HG03565 (cell line): ENCODE results near the gene SLC16A10.
"Not testable (repeated sequence)": the region's sequence is repeated elsewhere in the genome, so short reads cannot be mapped to it uniquely, and the experiment has no call there.

Source experiments
- ATAC-seq: cut with Tn5 transposase; IDR thresholded peaks from one replicate; pipeline ENCODE4 v1.9.1; 2021; ENCODE audit warnings: mild to moderate bottlenecking, moderate library complexity; ENCODE audit not compliant: unreplicated experiment

Gene SLC16A10

DNA sequence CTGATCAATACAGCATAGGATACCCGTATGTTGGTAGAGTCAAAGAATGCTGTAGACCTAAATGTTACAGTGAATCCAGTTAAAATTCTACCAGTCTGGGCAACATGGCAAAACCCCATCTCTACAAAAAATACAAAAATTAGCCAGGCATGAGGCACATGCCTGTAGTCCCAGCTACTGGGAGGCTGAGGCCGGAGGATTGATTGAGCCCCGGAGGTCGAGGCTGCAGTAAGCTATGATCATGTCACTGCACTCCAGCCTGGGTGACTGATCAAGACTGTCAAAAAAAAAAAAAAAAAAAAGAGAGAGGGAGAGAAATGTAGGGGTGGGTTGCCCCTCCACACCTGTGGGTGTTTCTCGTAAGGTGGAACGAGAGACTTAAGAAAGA lies 167.5 kb downstream of the SLC16A10 start:
- ATAC-seq = no peak

DNA sequence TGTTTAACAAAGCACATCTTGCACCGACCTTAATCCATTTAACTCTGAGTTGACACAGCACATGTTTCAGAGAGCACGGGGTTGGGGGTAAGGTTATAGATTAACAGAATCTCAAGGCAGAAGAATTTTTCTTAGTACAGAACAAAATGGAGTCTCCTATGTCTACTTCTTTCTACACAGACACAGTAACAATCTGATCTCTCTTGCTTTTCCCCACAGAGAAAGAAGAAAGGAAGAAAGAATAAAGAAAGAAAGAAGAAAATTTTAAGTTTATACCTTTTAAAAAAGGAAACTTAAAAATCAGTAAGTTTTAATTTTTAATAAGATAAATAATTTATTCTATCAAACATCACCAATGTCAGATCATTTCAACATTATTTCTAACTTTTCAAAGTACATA lies 168.5 kb downstream of the SLC16A10 start:
- not testable (repeated sequence) for ATAC-seq

DNA sequence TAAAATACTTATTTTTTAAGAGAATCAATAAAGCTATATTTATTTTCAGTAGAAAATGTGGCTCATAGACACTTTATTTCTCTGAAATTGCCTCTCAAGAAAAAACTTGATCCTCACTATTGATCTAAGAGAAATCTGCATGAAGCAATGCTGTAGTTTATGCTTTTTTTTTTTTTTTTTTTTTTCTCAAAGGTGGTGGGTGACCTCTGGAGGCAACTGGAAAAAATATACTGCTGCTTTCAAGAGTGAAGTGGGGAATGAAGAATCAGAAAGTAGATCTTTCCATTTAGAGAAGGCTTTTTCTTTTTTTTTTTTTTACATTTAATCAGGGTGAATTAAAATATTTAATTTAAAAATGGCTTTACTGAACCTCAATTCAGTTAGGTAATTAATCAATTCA lies 169.3 kb downstream of the SLC16A10 start:
- no peak for ATAC-seq

DNA sequence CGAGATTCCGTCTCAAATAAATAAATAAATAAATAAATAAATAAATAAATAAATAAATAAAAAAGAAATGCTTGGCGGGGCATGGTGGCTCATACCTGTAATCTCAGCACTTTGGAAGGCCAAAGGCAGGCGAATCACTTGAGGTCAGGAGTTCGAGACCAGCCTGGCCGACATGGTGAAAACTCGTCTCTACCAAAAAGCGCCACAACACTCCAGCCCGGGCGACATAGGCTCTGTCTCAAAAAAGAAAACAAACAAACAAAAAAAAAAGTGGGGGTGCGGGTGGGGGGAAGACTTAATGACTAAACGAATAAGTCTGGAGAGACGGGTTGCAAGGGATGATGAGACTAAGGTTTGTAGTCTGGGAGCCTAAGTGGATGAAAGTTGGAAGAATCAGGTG lies 170.7 kb downstream of the SLC16A10 start:
- ATAC-seq = no peak

DNA sequence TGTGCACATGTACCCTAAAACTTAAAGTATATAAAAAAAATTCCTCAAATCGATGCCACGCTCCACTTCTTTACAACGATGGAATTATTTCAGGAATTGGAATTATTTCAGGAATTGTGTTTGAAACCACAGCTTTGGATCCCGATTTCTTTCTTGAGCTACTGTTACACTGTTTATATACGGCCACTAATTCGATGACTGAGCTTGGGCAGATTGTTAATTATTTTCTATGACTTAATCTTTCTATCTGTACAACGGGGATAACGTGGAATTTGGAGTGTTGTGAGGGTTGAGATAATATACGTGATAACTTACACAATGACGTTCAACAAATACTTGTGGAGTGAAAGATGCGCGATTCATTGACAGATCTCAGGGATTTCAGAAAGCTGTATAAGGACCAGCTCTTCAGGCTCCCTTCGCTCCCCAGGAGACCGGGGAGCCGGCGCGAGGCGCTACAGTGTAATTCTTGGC lies 171.3 kb downstream of the SLC16A10 start:
- no peak for ATAC-seq

DNA sequence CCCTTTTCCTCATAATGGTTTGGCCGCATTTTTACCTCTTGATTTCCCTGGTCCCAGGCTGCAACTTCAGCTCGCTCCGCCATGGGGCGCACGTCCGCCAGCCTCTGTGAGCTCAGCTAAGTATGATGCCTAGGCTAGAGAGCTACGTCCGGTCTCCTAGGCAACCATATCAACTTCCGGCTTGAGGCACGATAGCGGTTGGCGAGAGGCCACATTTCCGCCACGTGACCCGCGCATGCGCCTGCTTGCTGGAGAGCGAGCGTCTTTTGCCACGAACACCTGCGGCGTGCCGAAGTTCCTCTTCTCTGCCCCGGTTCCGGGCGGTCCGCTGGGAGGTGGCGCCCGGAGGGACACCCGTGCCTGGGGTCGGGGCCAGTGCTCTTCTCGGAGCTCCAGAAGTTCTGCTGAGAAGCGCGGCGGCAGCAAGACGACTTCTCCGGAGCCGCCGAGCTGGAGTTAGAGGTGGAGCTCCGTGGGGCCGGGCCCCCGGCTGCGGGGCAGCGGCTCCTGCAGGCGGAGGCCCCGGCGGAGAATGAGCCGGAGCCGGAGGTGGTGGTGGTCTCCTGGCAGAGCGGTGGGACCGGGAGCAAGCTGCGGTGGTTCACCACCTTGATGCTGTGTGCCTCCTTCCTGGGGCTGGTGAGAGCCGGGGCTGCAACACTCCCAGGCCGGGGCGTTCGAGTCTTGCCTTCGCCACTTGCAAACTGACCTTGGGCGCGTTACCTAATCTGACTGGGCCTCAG lies 172.0 kb downstream of the SLC16A10 start:
- peak; percentile 98 for ATAC-seq

DNA sequence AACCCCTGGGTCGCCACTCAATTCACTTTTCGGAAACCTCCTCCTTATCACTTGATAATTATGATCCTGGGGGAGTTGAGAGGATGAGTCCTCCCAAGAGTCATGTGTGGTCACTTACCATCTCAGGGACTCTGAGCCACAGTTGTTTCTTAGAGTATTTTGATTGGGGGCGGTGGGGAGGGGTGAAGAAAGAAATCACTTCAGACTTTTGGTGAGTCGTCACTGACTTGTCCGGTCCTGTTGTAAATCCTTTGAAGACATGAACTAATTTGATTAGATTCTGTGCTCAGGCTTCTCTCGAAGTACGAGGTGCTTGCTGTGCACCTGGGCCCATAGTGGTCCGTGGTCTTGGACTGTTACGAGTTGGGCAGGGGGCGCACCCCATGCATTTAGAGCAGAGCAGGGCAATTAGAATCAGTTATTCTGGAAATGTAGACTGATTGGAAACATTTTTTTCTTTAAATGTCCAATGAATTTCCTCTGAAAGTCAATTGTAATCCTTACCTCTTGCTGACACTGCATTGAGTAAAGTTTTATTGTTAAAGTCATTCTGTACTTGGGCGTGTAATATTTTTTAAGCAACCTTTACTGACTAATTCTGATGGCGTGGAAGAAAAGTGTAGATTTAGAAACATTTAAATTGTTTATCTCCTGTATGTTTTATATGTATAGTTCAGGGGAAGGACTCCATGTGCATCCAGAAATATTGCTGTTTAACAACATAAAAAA lies 173.4 kb downstream of the SLC16A10 start:
- ATAC-seq = no peak

DNA sequence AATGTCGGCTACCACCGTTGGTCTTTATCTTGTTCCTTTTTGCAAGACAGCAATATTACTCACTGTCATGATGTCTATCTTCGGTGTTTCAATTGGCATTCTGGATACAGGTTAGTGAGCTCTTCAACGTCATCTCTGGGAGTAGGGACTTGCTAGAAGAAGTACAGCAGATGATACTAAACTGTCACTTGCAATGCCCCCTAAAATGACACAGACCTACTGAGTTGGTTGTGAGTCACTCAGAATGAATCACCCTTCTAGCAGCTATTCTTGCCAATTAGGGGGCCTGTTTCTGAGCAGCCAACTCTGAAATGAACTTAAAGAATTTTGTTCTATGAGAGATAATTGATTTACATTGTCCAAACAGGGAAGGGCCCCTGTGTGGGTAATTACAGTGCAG lies 176.5 kb downstream of the SLC16A10 start:
- ATAC-seq = no peak

DNA sequence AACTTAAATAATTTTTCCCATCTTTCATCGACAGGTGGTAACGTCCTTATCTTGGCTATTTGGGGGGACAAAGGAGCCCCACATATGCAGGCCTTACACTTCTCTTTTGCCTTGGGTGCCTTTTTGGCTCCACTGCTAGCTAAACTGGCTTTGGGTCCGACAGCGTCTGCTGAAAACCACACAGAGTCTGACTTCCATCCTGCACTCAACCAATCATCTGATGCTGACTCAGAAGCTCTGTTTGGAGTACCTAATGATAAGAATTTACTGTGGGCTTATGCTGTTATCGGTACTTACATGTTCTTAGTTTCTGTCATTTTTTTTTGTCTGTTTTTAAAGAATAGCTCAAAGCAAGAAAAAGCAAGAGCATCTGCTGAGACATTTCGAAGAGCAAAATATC lies 178.5 kb downstream of the SLC16A10 start:
- no peak for ATAC-seq

DNA sequence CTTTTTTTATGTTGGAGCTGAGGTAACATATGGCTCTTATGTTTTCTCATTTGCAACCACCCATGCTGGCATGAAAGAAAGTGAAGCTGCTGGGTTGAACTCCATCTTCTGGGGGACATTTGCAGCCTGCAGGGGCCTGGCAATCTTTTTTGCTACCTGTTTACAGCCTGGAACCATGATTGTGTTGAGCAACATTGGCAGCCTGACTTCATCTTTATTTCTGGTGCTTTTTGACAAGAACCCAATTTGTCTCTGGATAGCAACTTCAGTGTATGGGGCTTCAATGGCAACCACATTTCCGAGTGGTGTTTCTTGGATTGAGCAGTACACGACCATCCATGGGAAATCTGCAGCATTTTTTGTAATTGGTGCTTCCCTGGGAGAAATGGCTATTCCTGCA lies 179.0 kb downstream of the SLC16A10 start:
- ATAC-seq = no peak

DNA sequence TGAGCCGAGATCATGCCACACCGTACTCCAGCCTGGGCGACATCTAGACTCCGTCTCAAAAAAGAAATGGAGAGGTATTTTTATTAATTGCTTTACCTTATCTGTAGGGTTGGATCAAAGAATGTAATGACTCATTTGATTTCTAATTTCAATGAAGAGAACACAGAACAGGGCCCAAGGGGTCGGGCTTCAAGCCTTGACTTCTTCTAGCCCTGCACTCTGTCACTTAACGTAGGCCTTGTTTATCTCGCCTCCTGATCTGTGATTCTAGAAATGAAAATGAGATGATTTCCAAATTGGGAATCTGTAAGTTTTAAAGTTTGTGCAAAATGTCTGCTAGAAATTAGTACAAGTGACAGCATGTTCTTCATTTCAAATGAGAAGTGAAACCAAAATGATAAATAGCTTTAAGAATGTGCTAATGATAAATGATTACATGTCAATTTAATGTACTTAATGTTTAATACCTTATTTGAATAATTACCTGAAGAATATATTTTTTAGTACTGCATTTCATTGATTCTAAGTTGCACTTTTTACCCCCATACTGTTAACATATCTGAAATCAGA lies 180.5 kb downstream of the SLC16A10 start:
- no peak for ATAC-seq

DNA sequence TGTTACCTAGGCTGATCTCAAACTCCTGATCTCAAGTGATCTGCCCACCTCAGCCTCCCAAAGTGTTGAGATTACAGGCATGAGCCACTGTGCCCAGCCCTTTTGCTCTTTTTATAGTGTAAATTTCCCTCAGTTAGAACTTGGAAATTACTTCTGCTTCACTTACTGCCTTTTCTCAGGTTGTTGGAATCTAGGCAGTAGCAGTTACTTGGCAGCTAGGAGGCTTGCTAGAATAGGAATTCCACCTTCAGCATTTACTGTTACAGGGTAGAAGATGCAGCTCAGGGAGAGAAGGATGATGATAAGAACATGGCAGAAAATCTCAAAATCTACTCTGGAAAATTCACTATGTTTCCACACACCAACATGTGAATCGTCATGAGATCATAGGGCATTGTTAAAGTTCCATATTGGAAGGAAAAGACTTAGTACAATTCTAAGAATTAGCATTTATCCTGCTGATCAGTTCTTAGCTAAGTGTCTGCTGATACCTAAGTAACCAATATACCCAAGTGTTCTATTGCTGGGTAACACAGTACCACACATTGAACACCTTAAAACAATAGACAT lies 182.2 kb downstream of the SLC16A10 start:
- ATAC-seq = no peak

DNA sequence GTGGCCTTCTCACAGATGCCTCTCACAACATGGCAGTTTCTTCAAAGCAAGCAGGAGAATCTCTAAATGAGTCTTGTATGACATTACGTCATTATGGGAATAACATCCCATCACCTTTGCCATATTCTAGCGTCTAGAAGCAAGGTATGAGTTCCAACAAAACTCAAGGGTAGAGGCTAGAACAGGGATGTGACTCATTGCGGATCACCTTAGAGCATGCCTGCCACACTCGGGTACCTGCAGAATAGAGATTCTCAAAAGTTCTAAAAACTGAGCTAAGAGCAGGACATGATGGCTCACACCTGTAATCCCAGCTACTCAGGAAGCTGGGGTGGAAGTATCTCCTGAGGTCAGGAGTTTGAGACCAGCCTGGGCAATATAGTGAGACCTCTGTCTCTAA lies 182.8 kb downstream of the SLC16A10 start:
- no peak for ATAC-seq

DNA sequence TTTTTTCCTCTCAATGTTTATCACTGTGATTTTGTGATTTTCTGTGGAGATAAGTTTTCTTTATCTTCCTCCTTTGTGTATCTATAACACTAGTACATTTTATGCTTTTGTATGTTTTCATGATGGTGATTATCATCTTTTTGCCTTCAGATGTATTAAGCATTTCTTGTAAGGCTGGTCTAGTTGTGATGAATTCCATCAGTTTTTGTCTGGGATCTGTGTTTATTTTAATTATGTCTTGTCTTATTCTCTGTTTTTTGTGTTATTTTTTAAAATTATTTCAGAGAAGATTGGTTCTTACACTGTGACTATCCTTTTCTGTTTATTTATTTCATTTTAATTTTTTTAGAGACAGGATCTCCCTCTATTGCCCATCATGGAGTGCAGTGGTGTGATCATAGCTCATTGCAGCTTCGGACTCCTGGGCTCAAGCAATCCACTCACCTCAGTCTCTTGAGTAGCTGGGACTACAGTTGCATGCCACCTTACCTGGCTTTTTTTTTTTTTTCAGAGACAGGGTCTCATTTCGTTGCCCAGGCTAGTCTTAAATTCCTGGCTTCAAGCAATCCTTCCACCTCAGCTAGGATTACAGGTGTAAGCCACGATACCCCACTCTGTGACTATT lies 187.4 kb downstream of the SLC16A10 start:
- no peak for ATAC-seq

DNA sequence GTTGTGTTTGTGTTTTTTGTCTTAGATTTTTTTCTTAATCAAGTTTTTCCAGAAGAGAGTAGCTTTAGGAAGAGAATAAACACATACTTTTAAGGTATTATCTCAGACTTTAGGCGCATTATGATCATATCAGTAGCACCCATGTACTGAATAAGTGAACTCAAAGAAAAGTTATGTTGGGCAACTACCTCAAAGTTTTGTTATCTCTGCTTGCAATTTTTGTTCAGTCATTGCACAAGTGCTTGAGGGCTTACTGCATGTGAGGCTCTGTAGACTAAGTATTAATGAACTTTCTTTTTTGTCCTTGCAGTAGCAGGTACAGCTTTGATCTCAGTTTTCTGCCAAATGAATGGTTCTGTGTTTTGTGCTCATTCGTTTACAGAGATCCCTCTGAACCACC lies 189.0 kb downstream of the SLC16A10 start:
- ATAC-seq = no peak

DNA sequence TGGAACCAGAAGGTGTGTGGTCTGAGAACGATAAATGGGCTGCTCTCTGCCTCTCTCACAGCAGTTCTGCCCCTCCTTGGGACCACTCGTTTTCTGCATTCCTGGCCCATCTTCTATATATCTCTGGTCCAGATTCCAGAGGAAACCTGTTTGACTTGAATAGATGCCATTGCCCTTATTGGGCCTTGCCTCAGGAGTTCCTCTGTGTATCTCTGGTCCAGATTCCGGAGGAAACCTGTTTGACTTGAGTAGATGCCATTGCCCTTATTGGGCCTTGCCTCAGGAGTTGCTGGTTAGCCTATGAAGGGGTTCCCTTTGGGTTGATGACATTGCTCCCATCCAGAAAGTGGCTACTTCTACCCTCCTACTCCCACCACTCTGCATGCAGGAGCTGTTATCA lies 189.4 kb downstream of the SLC16A10 start:
- ATAC-seq = no peak

DNA sequence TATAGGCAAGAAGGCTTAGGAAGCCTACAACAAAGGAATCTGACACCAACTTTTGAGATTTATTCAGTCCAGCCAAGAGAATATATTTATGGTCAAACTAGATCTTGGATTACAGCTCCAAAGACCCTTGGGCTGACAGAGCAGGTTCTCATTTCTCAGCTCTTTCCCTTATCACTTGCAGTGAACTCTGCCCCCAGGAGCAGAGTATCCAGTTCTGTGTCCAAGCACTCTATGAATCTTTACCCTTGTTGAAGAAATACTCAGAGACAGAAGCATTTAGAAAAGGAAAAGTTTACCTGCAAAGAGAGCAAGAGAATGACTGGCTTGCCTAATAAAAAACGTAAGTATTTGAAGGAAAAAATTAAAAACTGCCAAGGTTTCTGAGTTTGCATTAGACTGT lies 190.5 kb downstream of the SLC16A10 start:
- no peak for ATAC-seq

DNA sequence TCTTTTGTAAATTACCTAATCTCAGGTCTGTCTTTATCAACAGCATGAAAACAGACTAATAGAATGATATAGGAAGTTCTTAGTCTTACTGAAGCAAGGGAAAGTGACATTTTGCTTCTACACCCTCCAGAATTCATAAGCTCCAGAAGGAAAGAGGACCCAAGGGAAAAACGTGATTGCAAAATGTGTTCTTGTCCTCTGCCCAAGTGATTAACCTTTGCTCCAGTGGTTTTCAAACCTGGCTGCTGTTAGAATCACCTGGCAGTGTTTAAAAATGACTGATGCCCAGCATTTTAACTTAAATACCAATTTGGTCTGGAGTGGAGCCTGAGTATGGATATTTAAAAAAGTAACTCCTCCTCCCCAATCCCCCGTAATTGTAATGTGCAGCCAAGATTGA lies 191.4 kb downstream of the SLC16A10 start:
- no peak for ATAC-seq

DNA sequence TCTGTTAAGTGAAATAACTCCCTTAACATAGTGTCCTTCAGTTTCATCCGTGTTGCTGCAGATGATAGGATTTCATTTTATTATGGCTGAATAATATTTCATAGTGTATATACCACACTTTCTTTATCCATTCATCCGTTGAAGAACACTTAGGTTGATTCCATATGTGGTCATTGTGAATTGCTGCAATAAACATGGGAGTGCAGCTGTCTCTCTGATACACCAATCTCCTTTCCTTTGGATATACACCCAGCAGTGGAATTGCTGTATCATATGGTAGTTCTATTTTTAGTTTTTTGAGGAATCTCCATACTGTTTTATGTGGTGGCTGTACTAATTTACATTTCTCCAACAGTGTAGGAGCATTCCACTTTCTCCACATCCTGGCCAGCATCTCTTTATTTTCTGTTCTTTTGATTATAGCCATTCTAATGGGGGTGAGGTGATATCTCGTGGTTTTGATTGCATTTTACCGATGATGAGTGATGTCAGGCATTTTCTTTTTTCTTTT lies 193.2 kb downstream of the SLC16A10 start:
- no peak for ATAC-seq
